ENCODE measurements around the gene DNPEP. TPM values are rescaled to one million over a fixed set of nuclear protein-coding genes. Genes with fewer than 3 reads are reported as not detected.

The DNPEP gene
- total RNA-seq, 4 donors from 2014 or later = 35.2 to 88.1 (median 52.6) TPM

DNA sequence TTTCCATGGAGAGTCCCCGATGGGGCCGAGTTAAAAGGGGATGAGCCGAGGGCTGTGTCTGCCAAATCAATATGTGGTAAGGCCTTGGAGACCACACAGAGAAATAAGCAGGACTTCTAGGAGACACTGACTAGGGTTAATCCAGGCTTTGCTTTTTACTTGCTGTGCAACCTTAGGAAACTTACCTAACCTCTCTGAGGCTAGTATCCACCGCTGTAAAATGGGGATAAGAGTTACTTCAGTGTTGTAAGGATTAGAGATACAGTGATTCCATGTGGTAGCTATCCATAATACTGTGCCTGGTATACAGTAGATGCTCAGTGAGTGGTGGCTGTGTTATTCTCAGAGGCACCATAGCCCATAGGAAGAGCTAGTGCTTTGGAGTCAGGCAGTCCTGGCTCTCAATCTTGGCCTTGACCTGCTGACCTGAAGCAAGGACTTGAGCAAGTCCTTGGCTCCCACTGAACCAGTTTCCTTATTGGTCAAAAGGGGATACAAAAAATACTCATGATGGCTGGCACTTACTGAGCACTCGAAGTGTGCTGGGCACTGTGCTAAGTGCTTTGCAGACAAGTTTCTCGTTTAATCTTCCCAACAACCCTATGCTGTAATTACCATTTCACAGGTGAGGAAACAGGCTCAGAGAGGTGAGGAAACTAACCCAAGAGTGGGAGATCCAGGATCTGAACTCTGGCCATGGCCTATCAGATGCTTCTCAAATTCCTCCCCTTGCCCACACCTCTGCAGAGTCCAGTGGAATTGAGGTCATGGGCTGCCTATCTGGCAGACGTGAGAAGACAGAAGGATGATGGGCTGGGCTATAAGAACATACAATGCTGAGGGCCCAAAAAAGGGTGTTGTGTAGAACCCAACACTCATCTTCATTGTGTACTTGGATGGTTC lies 18.5 kb upstream of the DNPEP start:
- no peaks in the 10 kb centered on the region for H3K9me3 ChIP-seq
- peaks cover 0 to 2% of the 10 kb centered on the region in 2 donors for H3K27me3 ChIP-seq
- TF ChIP-seq, protein P1, sequence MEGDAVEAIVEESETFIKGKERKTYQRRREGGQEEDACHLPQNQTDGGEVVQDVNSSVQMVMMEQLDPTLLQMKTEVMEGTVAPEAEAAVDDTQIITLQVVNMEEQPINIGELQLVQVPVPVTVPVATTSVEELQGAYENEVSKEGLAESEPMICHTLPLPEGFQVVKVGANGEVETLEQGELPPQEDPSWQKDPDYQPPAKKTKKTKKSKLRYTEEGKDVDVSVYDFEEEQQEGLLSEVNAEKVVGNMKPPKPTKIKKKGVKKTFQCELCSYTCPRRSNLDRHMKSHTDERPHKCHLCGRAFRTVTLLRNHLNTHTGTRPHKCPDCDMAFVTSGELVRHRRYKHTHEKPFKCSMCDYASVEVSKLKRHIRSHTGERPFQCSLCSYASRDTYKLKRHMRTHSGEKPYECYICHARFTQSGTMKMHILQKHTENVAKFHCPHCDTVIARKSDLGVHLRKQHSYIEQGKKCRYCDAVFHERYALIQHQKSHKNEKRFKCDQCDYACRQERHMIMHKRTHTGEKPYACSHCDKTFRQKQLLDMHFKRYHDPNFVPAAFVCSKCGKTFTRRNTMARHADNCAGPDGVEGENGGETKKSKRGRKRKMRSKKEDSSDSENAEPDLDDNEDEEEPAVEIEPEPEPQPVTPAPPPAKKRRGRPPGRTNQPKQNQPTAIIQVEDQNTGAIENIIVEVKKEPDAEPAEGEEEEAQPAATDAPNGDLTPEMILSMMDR (IDR thresholded peaks at IDR 0.05) = no peak
- TF ChIP-seq POLR2A (IDR thresholded peaks at IDR 0.05) (no peak), EP300 (IDR thresholded peaks at IDR 0.05) (no peak)
- DNase-seq (ENCODE audit: low spot score in 2 of 2) = no peak
- 83 to 90% methylated on average over 7 of the region's 7 CpGs for WGBS, 2 donors
- H3K4me1 ChIP-seq = no peaks in the 10 kb centered on the region
- no peaks in the 10 kb centered on the region for H3K36me3 ChIP-seq
- no peak overlapping the region for H3K27ac ChIP-seq
- H3K4me3 ChIP-seq = no peak overlapping the region

DNA sequence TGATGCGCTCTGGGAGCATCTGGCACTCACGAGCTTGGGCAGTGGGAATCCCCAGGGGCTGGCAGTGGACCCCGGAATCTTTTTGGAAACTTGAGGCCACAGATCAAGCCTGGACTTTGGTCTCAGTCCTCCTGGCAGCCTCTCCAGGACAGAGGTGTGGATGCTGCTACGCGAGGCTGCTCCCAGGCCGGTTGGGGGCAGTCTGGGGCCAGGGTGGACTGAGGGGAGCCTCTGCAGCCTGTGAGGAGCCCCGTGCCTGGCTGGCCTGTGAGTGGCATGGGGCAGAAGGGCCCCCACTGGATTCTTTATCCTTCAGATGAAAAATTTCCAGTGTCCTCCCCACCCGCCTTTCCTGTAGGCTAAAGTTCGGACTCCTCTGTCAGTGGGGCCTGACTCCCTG lies 17.7 kb upstream of the DNPEP start:
- 74 to 79% methylated on average over 9 of the region's 9 CpGs for WGBS, 2 donors
- Histone ChIP-seq H3K4me3 (no peak overlapping the region), H3K4me1 (no peaks in the 10 kb centered on the region), H3K36me3 (no peaks in the 10 kb centered on the region), H3K9me3 (no peaks in the 10 kb centered on the region), H3K27ac (no peak overlapping the region), H3K27me3 (no peaks in the 10 kb centered on the region)
- TF ChIP-seq EP300 (IDR thresholded peaks at IDR 0.05) (no peak), POLR2A (IDR thresholded peaks at IDR 0.05) (no peak)
- TF ChIP-seq, protein P1 (IDR thresholded peaks at IDR 0.05) = no peak
- DNase-seq (ENCODE audit: low spot score in 2 of 2) = no peak

DNA sequence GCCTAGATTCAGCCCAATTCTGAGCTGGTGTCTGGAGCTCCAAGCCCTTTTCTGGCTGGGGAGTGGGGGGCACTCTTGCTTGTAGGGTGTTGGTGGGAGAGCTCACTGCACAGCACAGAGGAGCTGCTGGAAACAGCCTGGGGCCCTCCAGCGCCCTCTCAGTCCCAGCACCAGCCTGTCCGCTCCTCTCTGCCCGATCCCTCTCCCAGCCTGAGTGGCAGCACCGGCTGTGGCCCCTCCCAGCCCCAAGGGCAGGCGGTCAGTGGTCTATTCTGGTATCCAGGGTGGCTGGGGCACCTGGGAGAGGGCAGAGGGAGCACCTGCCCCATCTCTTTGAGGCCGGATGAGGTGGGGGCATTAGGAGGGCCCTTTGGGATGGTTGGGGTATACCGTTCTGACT lies 17.2 kb upstream of the DNPEP start:
- DNase-seq (ENCODE audit: low spot score in 2 of 2) = no peak

DNA sequence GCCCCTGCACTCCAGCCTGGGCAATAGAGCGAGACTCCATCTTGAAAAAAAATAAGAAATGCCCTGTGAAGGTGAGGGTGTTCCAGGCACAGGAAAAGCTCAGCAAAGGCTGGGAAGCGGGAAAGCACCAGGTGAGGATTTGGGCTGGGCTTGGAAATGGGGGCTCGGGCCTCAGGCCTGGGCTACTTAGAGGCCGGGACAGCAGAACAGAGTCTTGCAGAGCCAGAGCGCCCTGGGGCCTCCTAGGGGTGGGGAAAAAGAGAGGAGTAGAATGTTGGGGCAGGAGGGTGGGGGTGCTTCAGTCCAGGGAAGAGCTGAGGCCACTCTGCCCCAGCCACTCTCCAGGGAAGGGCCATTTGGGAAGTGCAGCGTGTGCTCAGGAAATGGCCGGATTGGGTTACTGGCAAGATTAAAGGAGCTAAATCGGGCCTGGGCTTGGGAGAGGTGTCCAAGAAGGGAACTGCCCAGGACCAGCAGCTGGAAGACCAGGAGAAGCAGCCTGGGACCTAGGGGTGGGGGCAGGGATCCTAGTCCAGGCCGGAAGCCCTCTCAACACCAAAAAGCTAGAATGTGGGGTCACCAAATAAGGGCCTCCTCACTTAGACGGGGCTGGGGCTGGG lies 16.7 kb upstream of the DNPEP start:
- 77 to 79% methylated on average over 10 of the region's 10 CpGs for WGBS, 2 donors
- Histone ChIP-seq H3K9me3 (no peaks in the 10 kb centered on the region), H3K4me1 (no peaks in the 10 kb centered on the region), H3K27me3 (no peaks in the 10 kb centered on the region), H3K27ac (no peak overlapping the region), H3K4me3 (no peak overlapping the region), H3K36me3 (no peaks in the 10 kb centered on the region)
- no peak for DNase-seq (ENCODE audit: low spot score in 2 of 2)
- TF ChIP-seq POLR2A (IDR thresholded peaks at IDR 0.05) = no peak
- TF ChIP-seq EP300 (IDR thresholded peaks at IDR 0.05) = no peak
- TF ChIP-seq, protein P1 (IDR thresholded peaks at IDR 0.05) = no peak

More for the DNA sequence above, 17.2 kb upstream of the DNPEP start:
- H3K27ac ChIP-seq = no peak overlapping the region
- TF ChIP-seq, protein P1 (IDR thresholded peaks at IDR 0.05) = no peak
- TF ChIP-seq EP300 (IDR thresholded peaks at IDR 0.05) = no peak
- no peak for TF ChIP-seq POLR2A (IDR thresholded peaks at IDR 0.05)
- no peak overlapping the region for H3K4me3 ChIP-seq
- 78 to 86% methylated on average over 7 of the region's 7 CpGs for WGBS, 2 donors
- no peaks in the 10 kb centered on the region for H3K27me3 ChIP-seq
- H3K36me3 ChIP-seq = no peaks in the 10 kb centered on the region
- H3K4me1 ChIP-seq = no peaks in the 10 kb centered on the region
- H3K9me3 ChIP-seq = no peaks in the 10 kb centered on the region

DNA sequence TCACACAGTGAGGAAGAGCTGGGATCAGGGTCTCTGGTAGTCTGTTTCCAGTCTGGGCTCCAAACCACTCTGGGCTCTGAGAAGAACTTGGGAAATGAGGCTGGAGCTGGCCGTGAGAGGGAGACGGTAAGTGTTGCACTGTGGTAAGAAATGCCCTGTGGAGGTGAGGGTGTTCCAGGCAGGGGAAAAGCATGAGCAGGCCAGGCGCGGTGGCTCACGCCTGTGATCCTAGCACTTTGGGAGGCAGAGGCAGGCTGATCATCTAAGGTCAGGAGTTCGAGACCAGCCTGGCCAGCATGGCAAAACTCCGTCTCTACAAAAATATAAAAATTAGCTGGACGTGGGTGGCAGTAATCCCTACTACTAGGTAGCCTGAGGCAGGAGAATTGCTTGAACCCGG lies 16.1 kb upstream of the DNPEP start:
- H3K9me3 ChIP-seq = no peaks in the 10 kb centered on the region
- no peaks in the 10 kb centered on the region for H3K4me1 ChIP-seq
- H3K27me3 ChIP-seq = no peaks in the 10 kb centered on the region
- TF ChIP-seq, protein P1 (IDR thresholded peaks at IDR 0.05) = no peak
- TF ChIP-seq POLR2A (IDR thresholded peaks at IDR 0.05) (no peak), EP300 (IDR thresholded peaks at IDR 0.05) (no peak)
- H3K4me3 ChIP-seq = no peak overlapping the region
- DNase-seq (ENCODE audit: low spot score in 2 of 2) = no peak
- H3K27ac ChIP-seq = no peak overlapping the region
- 89% methylated on average over 9 of the region's 9 CpGs for WGBS, 2 donors
- no peaks in the 10 kb centered on the region for H3K36me3 ChIP-seq
